ENCODE results near the gene PLCB3. TPM values are rescaled to one million over a fixed set of nuclear protein-coding genes. Genes with fewer than 3 reads are reported as not detected.

Gene PLCB3
- total and polyA plus RNA-seq, 2 experiments from 2014 or later = 28.1 to 103 TPM

- peak within 1 kb of the TSS; percentile 93 for H3K4me3 Mint-ChIP-seq
- H3K27me3 Mint-ChIP-seq (ENCODE audit: insufficient read depth, low read depth, poor library complexity) = peaks cover 28% of the 10 kb centered on the region
- Histone ChIP-seq H3K27ac (ENCODE audit: low read depth) (peak within 1 kb of the TSS; percentile 94; the same call in 1 of the 2 replicates), H3K36me3 (ENCODE audit: insufficient read depth) (no peaks in the 10 kb centered on the region), H3F3A (replicated peaks; ENCODE audit: low read depth) (peaks cover 26% of the 10 kb centered on the region), H3K79me2 (replicated peaks; ENCODE audit: insufficient read depth) (peaks cover 19% of the 10 kb centered on the region), H4K20me1 (replicated peaks; ENCODE audit: insufficient read depth) (no peaks in the 10 kb centered on the region; the same call in 1 of the 2 replicates), H3K4me1 (ENCODE audit: insufficient read depth) (peaks cover 17% of the 10 kb centered on the region; the same call in 1 of the 2 replicates), H3K4me3 (peak within 1 kb of the TSS; percentile 97), H3K27me3 (ENCODE audit: insufficient read depth) (no peaks in the 10 kb centered on the region), H3K4me2 (peak within 1 kb of the TSS; percentile 96), H3K9me2 (ENCODE audit: insufficient read depth) (no peaks in the 10 kb centered on the region), H2AFZ (no peak within 1 kb of the TSS; the same call in 1 of the 2 replicates)
- H3K4me1 Mint-ChIP-seq = peaks cover 27% of the 10 kb centered on the region
- peak within 1 kb of the TSS; percentile 98 for H3K27ac Mint-ChIP-seq
- H3K36me3 Mint-ChIP-seq (ENCODE audit: low read depth) = peaks cover 24% of the 10 kb centered on the region
- no peaks in the 10 kb centered on the region for H3K9me3 Mint-ChIP-seq
- peak; percentile 48 for ATAC-seq
- DNase-seq (ENCODE audit: low spot score) = peak; percentile 98
- TF ChIP-seq CTCF (conservative IDR thresholded peaks at IDR 0.05; ENCODE audit: low read depth in 2 of 2) = no peak
- peak; percentile 95 for TF ChIP-seq POLR2AphosphoS5 (IDR thresholded peaks at IDR 0.05; ENCODE audit: low read depth)
- TF ChIP-seq ETS1 (IDR thresholded peaks at IDR 0.05) = peak; percentile 60; the same call in 1 of the 2 replicates
- peak; percentile 93 for TF ChIP-seq CREB1 (CRISPR knock-in tag; IDR thresholded peaks at IDR 0.05; ENCODE audit: low read depth)
These were observed 10.7 kb upstream of the PLCB3 start, which contains the start of gene FKBP2 for GRCh38 chr11:64240435-64241240. Gene FKBP2, plus strand, starts transcription at chr11:64241095. Its CDS starts 1,293 bp downstream, at chr11:64242388.

- peak overlapping the region; percentile 94; the same call in 1 of the 2 replicates for H3K27ac ChIP-seq (ENCODE audit: low read depth)
- peak; percentile 62 for ATAC-seq
- TF ChIP-seq CREB1 (CRISPR knock-in tag; IDR thresholded peaks at IDR 0.05; ENCODE audit: low read depth) (no peak), ZNF331 (CRISPR knock-in tag; IDR thresholded peaks at IDR 0.05; ENCODE audit: low read depth) (no peak), POLR2AphosphoS5 (IDR thresholded peaks at IDR 0.05; ENCODE audit: low read depth) (no peak), CTCF (conservative IDR thresholded peaks at IDR 0.05; ENCODE audit: low read depth in 2 of 2) (no peak), EZH2 (IDR thresholded peaks at IDR 0.05; ENCODE audit: low read depth, unreplicated experiment) (no peak), ZNF462 (CRISPR knock-in tag; IDR thresholded peaks at IDR 0.05) (no peak), NANOG (IDR thresholded peaks at IDR 0.05; ENCODE audit: borderline replicate concordance) (no peak)
- H3K27me3 Mint-ChIP-seq (ENCODE audit: insufficient read depth, low read depth, poor library complexity) = peaks cover 30% of the 10 kb centered on the region
- H3K4me3 Mint-ChIP-seq = peak overlapping the region; percentile 93
- H3K36me3 ChIP-seq (ENCODE audit: insufficient read depth) = no peaks in the 10 kb centered on the region
- H3K4me1 ChIP-seq (ENCODE audit: insufficient read depth) = peaks cover 17% of the 10 kb centered on the region; the same call in 1 of the 2 replicates
- no peaks in the 10 kb centered on the region for H3K9me2 ChIP-seq (ENCODE audit: insufficient read depth)
- peak overlapping the region; percentile 96 for H3K4me2 ChIP-seq
- H4K20me1 ChIP-seq (replicated peaks; ENCODE audit: insufficient read depth) = no peaks in the 10 kb centered on the region; the same call in 1 of the 2 replicates
- peak overlapping the region; percentile 97 for H3K4me3 ChIP-seq
- H3K27ac Mint-ChIP-seq = peak overlapping the region; percentile 98
- no peaks in the 10 kb centered on the region for H3K27me3 ChIP-seq (ENCODE audit: insufficient read depth)
- peaks cover 27% of the 10 kb centered on the region for H3K4me1 Mint-ChIP-seq
- H3F3A ChIP-seq (replicated peaks; ENCODE audit: low read depth) = peaks cover 28% of the 10 kb centered on the region
- H2AFZ ChIP-seq = no peak overlapping the region; the same call in 1 of the 2 replicates
- peaks cover 24% of the 10 kb centered on the region for H3K36me3 Mint-ChIP-seq (ENCODE audit: low read depth)
- no peak for DNase-seq (ENCODE audit: low spot score)
- peaks cover 25% of the 10 kb centered on the region for H3K79me2 ChIP-seq (replicated peaks; ENCODE audit: insufficient read depth)
- no peaks in the 10 kb centered on the region for H3K9me3 Mint-ChIP-seq
These were observed 10.2 kb upstream of the PLCB3 start for GRCh38 chr11:64241241-64241490.
